GM13976 (cell line): ENCODE measurements around the gene MAN1C1.
"Not testable (repeated sequence)": the region's sequence is repeated elsewhere in the genome, so short reads cannot be mapped to it uniquely, and the experiment has no call there.

ENCODE experiments used
- DNase-seq: peaks from one replicate; pipeline ENCODE4 v3.0.0; 2012; ENCODE audit warnings: low spot score
- in situ Hi-C: fragments of 300-500 bp; cut with MboI; formaldehyde crosslinking; loops from one replicate; pipeline ENCODE4 v1.12.0; 2022; ENCODE audit warnings: low sequenced_read_pairs, mixed read lengths, inconsistent platforms; ENCODE audit not compliant: unreplicated experiment
- TF ChIP-seq, protein P1 (sequence below): IDR thresholded peaks from 2 replicates; pipeline ENCODE4 v1.5.1; 2012; ENCODE audit warnings: borderline replicate concordance, mild to moderate bottlenecking; ENCODE audit not compliant: insufficient read depth; ENCODE audit errors: extremely low read depth, missing control alignments, control extremely low read depth

Gene MAN1C1

DNA sequence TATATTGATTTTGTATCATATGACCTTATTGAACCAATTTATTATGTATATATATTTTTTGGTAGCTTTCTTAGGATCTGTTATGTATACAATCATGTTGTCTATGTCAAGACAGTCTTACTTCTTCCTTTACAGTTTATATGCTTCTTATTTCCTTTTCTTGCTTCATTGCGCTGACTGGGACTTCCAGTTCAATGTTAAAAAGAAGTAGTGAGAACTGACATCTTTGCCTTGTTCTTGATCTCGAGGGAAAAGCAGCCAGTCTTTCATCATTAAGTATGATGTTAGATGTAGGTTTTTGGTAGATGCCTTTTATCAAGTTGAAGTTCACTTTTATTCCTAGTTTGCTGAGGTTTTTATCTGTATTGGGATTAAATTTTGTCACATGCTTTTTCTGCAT lies 17.5 kb downstream of the MAN1C1 start:
- in situ Hi-C loops: no loop called here
- DNase-seq: no peak
- TF ChIP-seq, protein P1, sequence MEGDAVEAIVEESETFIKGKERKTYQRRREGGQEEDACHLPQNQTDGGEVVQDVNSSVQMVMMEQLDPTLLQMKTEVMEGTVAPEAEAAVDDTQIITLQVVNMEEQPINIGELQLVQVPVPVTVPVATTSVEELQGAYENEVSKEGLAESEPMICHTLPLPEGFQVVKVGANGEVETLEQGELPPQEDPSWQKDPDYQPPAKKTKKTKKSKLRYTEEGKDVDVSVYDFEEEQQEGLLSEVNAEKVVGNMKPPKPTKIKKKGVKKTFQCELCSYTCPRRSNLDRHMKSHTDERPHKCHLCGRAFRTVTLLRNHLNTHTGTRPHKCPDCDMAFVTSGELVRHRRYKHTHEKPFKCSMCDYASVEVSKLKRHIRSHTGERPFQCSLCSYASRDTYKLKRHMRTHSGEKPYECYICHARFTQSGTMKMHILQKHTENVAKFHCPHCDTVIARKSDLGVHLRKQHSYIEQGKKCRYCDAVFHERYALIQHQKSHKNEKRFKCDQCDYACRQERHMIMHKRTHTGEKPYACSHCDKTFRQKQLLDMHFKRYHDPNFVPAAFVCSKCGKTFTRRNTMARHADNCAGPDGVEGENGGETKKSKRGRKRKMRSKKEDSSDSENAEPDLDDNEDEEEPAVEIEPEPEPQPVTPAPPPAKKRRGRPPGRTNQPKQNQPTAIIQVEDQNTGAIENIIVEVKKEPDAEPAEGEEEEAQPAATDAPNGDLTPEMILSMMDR: no peak

GRCh38 chr1:25634896-25635295 lies 18.3 kb downstream of the MAN1C1 start:
- DNase-seq: no peak
- in situ Hi-C loops: no loop called here
- TF ChIP-seq, protein P1: no peak

GRCh38 chr1:25636141-25636540 lies 19.6 kb downstream of the MAN1C1 start:
- in situ Hi-C loops, DNase-seq: not testable (repeated sequence)

DNA sequence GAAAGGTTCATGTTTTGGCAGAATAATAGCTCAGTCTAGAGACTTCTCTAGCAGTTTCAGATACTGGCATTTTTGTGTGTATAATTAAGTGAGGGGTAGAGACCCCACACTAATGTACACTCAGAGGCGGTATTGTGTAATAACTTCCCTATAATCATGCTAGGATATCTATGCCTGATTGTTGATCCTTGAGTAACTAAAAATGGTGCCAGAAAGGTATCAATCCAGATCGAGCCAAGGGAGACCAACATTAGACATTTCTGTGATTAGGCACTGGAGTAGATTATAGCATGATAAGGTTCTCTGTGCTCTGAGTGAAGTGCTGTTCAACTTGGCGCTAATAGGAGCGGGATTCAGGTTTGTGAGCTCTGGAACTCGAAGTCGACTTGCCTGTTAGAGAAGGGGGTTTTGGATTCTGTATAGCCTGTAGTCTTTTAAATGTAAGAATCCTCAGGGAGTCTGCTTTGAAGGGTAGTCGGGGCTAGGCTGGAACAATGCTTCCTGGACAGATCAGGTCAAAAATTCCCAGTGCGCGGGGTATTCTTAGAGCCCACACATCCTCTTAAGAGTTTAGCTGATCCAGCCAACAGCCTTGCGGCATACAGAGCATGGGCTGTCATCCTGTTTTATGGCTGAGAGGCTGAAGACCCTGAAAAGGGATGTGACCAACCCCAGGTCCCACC lies 24.2 kb downstream of the MAN1C1 start:
- in situ Hi-C loops: no loop called here
- no peak for DNase-seq
- TF ChIP-seq, protein P1: no peak

DNA sequence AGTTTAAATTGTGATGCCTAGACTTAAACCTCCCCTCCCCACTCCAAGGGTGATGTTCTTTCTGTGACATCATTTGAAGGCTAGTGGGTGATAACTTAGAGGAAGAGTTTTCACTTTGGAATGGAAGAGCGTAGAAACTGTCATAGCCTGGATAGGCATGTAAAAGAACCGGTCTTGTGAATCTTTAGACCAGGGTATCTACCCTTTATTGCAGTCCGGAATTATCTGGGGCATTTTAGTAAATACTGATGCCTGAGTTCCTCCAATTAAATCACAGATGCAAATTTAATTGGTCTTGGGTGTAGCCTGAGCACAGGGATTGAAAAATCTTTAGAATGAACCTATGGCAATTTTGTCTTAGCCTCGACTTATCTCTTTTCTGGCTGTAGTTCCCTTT lies 24.7 kb downstream of the MAN1C1 start:
- TF ChIP-seq, protein P1: no peak
- no peak for DNase-seq
- in situ Hi-C loops: no loop called here

- no peak for DNase-seq
- in situ Hi-C loops: no loop called here
- TF ChIP-seq, protein P1: no peak
These were observed 25.5 kb downstream of the MAN1C1 start for GRCh38 chr1:25641931-25642573.

- TF ChIP-seq, protein P1: no peak
- no peak for DNase-seq
- in situ Hi-C loops: no loop called here
These were observed 26.1 kb downstream of the MAN1C1 start for GRCh38 chr1:25642574-25643108.
